Stimulated activated CD8-positive, alpha-beta memory T cell treated with anti-CD3 and anti-CD28 coated beads, Interleukin-12 subunit alpha, Interleukin-12 subunit beta, amount 100 ng/mL, for 24 hours (primary cell): ENCODE data around the gene PIP5K1B.

ENCODE experiments used
- DNase-seq: peaks from one replicate; pipeline ENCODE4 v3.0.0-alpha.2; 2020; ENCODE audit errors: extremely low read depth

PIP5K1B gene

DNA sequence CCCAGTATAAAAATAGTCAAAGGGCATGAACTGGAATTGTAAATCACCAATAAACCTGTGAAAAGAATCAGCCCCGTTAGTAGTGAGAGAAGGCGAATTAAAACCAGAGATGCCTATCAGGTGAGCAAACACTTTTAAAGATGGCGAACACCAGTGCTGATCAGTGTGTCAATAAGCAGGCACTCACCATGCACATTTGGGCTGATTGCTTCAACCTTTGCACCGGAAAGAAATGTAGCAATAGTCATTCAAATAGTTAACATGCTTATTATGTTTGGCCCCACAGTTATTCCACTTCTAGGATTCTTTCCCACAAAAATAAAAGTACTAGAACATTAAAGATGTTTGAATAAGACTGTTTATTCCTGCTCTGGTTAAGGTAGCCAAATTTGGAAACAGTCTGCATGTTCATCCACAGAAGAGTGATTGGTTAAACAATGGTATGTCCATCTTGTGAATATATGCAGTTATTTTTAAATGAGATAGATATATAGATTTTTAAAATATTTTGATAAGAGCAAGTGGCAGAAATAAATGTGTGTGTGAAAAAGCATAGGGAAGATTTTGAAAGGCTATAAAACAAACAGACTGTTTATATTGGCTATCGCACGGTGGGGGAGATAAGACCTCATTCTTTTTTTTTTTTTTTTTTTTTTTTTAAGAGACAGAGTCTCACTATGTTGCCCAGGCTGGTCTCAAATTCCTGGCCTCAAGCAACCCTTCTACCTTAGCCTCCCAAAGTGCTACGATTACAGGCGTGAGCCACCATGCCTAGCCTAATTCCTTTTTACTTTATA, 112.2 kb downstream of the PIP5K1B start:
- DNase-seq, result no peak

- DNase-seq, result no peak
Observed at GRCh38 chr9:68819065-68819464, 114.0 kb downstream of the PIP5K1B start.

DNA sequence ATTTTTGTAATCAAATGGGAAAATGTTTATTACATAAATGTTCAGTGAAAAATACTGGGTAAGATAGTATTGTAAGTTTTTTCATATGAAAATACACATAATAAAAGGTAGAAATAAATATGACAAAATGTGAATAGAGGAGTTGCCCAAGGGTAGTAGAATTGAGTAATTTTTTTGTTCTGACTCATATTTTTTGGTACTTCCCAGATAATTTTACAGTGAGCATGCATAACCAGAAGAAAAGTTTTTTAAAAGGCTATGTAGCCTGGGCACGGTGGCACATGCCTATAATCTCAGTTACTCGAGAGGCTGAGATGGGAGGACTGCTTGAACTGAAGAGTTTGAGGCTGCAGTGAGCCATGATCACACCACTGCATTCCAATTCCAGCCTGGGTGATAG, 116.9 kb downstream of the PIP5K1B start:
- DNase-seq, result no peak

DNA sequence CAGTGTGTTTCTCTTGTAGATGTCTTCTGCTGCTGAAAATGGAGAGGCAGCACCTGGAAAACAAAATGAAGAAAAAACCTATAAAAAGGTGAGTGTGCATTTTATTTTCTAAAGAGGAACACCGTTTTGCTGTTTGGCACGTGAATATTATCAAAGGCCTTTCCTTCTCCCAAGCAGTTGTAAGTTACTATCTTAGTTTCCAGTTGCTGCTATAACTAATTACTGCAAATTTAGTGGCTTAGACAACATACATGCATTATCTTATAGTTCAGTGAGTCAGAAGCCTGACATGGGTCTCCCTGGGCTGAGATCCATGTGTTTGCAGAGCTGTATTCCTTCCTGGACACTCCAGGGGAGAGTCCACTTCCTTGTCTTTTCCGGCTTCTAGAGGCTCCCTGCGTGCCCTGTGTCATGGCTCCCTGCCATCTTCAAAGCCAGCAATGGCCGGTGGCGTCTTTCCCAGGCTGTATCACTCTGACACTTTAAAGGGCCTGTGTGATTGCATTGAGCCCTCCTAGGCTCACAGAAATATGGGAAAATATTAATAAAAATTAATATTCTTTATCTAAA, 117.6 kb downstream of the PIP5K1B start:
- no peak for DNase-seq

- no peak for DNase-seq
Observed at GRCh38 chr9:68825762-68826472, 120.9 kb downstream of the PIP5K1B start.

- DNase-seq, result no peak
Observed at GRCh38 chr9:68827837-68828744, 123.1 kb downstream of the PIP5K1B start.

- no peak for DNase-seq
Observed at GRCh38 chr9:68832101-68832500, 127.1 kb downstream of the PIP5K1B start.

DNA sequence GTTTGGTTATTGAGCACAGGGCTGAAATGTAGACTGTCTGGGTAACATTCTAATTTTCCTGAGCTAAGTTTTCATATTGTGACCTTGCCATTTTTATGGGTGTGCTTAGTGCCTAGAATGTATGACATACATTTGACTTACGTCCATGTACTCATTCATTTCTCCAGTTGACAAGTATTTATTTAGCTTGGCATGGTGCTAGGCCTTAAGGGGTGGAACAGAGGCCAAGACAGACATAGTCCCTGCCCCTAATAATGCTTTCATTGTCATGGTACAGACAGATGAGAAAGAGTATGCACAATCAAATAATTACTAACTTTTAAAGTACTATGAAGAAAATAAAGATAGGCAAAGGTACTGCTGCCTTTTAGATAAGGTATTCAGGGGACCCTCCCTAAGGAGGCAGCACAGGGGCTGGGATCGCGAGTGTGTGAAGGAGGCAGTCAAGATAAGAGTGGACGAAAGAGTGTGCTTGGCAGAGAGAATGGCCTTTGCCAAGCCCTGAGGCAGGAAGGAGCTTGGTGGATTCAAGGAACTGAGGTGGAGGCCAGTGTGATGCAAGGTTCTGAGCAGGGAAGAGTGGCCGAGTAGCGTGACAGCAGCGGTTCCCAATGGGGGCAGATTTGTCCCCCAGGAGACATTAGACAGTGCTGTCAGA, 128.0 kb downstream of the PIP5K1B start:
- no peak for DNase-seq

DNA sequence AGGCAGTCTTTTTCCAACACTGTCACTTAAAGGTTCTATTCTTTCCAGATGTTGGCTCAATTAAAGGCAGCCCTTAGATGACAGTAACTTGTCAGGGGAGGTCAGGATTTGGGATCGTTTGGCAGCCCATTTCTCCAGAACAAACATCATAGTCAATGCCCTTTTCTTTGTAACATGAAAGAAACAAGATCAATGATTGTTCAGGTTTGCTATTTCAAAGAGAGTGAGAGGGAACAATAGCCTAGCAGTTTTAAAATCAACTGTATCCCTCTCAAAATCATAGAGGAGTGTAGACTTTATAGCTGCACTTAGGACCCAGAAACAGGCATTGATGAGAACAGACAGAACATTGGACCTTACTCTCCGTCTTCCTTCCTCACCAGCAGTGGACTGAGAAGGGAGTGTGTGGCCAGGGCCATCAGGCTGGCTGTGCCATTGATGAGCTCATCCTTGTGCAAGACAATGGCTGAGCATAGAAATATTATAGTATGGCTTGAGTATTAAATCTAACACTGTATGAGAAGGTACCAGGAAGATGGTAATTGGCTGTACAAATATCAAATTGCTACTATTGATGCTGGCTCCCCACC, 130.0 kb downstream of the PIP5K1B start:
- no peak for DNase-seq

- DNase-seq, result no peak
Observed at GRCh38 chr9:68836788-68837187, 131.7 kb downstream of the PIP5K1B start.

GRCh38 chr9:68838245-68838644, 133.2 kb downstream of the PIP5K1B start:
- no peak for DNase-seq

GRCh38 chr9:68841276-68842052, 136.4 kb downstream of the PIP5K1B start:
- DNase-seq, result no peak

DNA sequence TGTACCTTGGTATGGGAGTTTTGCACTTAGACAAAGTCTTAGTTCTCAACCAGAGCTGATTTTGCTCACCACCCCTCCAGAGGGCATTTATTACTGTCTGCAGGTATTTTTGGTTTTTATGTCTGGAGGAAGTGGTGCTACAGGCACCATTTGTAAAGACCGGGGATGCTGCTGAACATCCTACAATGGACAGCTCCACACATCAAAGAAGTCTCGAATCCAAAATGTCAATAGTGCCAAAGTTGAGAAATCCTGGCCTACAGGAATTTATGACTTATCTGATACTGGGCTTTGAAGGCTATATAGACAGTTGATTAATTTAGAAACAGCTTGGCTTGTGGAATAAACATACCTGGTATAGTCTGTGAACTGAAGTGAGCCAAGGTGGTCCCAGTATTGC, 137.5 kb downstream of the PIP5K1B start:
- DNase-seq, result no peak

GRCh38 chr9:68843239-68843638, 138.2 kb downstream of the PIP5K1B start:
- DNase-seq, result no peak

- DNase-seq, result no peak
Observed at GRCh38 chr9:68844157-68844556, 139.1 kb downstream of the PIP5K1B start.

DNA sequence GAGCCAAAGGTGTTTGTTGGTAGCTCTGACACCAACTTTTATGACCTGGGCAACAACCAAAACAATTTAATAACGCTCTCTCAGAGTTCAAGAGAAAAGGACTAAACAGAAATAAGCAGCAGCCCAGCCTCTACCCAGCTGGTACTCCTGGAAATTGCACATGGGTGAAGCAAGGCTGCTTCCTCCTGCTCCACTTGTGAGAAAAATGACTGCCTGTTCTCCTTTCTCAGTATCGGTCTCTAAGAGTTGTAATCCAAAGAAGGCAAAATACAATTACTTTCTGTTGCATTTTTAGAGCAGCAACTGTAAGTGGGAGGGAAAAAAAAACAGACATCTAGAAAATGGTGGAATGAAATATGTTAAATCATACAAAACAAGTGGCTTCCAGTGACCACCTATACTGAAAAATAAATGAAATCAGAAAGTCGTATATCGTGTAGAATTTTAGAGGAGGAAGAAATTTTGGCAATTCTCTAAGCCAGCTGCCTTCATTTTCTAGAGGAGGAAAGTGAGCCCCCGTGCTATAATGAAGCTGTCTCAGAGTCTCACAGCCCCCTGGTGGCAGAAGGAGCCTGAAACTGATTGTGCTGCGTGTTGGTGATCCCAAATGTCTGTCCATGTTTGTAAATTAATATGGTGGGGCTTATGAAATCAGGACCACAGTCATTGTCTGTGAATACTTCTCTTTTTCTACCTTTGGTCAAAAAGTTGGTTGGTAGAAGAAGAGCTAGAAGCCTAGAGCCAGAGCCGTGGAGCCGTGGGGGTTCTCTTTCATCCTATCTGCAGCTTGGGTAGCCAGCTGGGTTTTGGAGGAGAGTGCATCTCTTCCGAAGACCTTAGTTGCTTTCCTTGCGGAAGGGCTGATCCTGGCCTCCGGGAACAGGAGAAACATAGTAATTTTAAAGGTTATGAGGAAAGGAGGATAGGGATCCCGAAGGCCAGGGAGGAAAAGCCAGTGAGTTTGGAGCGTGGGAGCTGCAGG, 139.9 kb downstream of the PIP5K1B start:
- DNase-seq, result no peak

DNA sequence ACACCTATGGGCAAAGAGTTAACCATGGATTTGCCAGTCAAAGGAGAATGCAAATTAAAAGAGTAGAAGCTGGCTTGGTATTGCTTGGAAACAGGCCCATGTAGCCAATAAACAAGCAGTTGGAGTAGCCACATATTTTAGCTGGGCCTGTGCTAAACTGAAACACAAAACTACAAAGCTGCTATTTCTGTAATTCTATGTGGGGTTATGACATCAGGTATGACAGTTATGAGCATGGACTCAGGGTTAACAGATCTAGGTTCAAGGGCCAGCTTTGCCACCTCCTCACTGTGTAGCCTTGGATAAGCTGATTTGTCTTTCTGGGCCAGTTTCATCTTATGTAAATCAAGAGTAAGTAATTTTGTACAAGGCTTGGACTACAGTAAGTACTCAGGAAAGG, 142.7 kb downstream of the PIP5K1B start:
- no peak for DNase-seq

DNA sequence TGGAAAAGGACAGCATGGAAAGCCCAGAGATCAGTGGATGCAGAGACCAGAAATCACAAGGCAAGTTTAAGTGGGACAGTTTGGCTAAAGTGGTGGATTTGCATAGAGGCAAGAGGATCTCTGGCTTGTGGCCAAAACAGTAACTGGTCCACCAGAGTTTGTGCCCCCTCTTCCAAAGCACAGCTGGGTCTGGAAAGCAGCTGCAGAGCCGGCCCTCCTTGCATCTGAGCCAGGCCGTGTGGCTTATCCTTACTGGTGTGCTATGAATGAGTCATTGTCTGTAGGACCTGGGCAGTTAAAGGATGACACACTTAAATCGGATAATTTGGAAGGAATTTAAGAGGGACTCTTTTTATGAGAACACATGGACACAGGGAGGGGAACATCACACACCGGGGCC, 146.6 kb downstream of the PIP5K1B start:
- DNase-seq, result no peak

GRCh38 chr9:68852941-68853340, 147.9 kb downstream of the PIP5K1B start:
- no peak for DNase-seq
